DMS153 (cell line): ENCODE results near the gene MED25.

Experiments used
- DNase-seq: peaks from one replicate; lab custom pipeline; 2025; lab: John Stamatoyannopoulos, UW

MED25 gene

GRCh38 chr19:49858088-49858985 is 40.2 kb downstream of the MED25 start:
- no peak for DNase-seq

GRCh38 chr19:49859682-49860335 is 41.7 kb downstream of the MED25 start:
- DNase-seq = no peak

- DNase-seq = no peak
Measured at GRCh38 chr19:49860336-49861102, 42.4 kb downstream of the MED25 start.

GRCh38 chr19:49861107-49861506 is 43.0 kb downstream of the MED25 start:
- no peak for DNase-seq

- DNase-seq = no peak
Measured at GRCh38 chr19:49861541-49862378, 43.7 kb downstream of the MED25 start.

GRCh38 chr19:49862391-49863253 is 44.5 kb downstream of the MED25 start:
- DNase-seq = no peak

- no peak for DNase-seq
Measured at GRCh38 chr19:49863254-49863934, 45.3 kb downstream of the MED25 start.

- DNase-seq = no peak
Measured at GRCh38 chr19:49863935-49864320, 45.8 kb downstream of the MED25 start.

GRCh38 chr19:49864890-49865289 is 46.8 kb downstream of the MED25 start:
- DNase-seq = no peak

- DNase-seq = peak; percentile 84
Measured at GRCh38 chr19:49866933-49867782, 49.1 kb downstream of the MED25 start, which contains the start of gene PNKP. PNKP (minus strand) TSS chr19:49867576; CDS start chr19:49867204, 372 bp downstream.

GRCh38 chr19:49869009-49869483 is 51.0 kb downstream of the MED25 start:
- DNase-seq = no peak

GRCh38 chr19:49869484-49870308 is 51.6 kb downstream of the MED25 start:
- peak; percentile 100 for DNase-seq

- DNase-seq = no peak
Measured at GRCh38 chr19:49870309-49870901, 52.3 kb downstream of the MED25 start.

- DNase-seq = no peak
Measured at GRCh38 chr19:49871349-49871985, 53.4 kb downstream of the MED25 start.

- DNase-seq = no peak
Measured at GRCh38 chr19:49872245-49873128, 54.4 kb downstream of the MED25 start.

GRCh38 chr19:49873129-49873521 is 55.0 kb downstream of the MED25 start:
- DNase-seq = no peak
